HCT116 (cell line): ENCODE data around the gene ART3. TPM values are rescaled to one million over a fixed set of nuclear protein-coding genes. Genes with fewer than 3 reads are reported as not detected.
"Not testable (repeated sequence)": the region's sequence is repeated elsewhere in the genome, so short reads cannot be mapped to it uniquely, and the experiment has no call there.

Source experiments
- ATAC-seq: fragments of 200-7000 bp; cut with Tn5 transposase; 2 replicates; pipeline ENCODE4 v1.9.1; 2020; ENCODE audit warnings: mild to moderate bottlenecking, moderate library complexity
- BruUV-seq: library from RNA; stranded (reverse); fragments of 400-500 nt; replicated peaks from 2 replicates; lab custom pipeline; 2021; lab: Mats Ljungman, UMichigan
- CTCF ChIA-PET: fragments of 300-600 bp; sonication (Branson Sonifier 250); formaldehyde crosslinking; loops from one replicate; lab custom pipeline; 2021; ENCODE audit warnings: antibody characterized with exemption; lab: Charles Lee
- POLR2A ChIA-PET: fragments of 300-600, 350-600 bp; sonication (Branson Sonifier 250); formaldehyde crosslinking; loops from one replicate; lab custom pipeline; 2021; ENCODE audit warnings: antibody characterized with exemption; lab: Charles Lee
- RAD21 ChIA-PET, 2 experiments: fragments of 300-600 bp; sonication (Branson Sonifier 250); formaldehyde crosslinking; loops; one replicate each; lab custom pipeline; 2023; ENCODE audit warnings: low total read pairs in 2 of 2; ENCODE audit not compliant: uncharacterized antibody in 2 of 2, unreplicated experiment in 2 of 2, low non-redundant PET in 1 of 2; lab: Charles Lee
- DNase-seq: peaks from one replicate; pipeline ENCODE4 v3.0.0-alpha.2; 2010; ENCODE audit warnings: low read depth, low spot score
- H2AFZ ChIP-seq: fragments of 200-600 bp; shearing (Covaris generic), sonication (generic); 2 replicates; pipeline ENCODE4 v1.6.1; 2017; ENCODE audit warnings: low read depth, mixed run types, mixed read lengths, antibody characterized with exemption, low read length; ENCODE audit not compliant: poor library complexity, severe bottlenecking
- H3K27ac ChIP-seq: 2 replicates; pipeline ENCODE4 v1.5.1; 2012; ENCODE audit warnings: low read depth, low read length
- H3K27me3 ChIP-seq: fragments of 200-600 bp; sonication (generic); 2 replicates; pipeline ENCODE4 v1.6.1; 2016; ENCODE audit warnings: mixed run types, low read length, mixed read lengths; ENCODE audit not compliant: insufficient read depth
- H3K36me3 ChIP-seq, 2 experiments: fragments of 200-500 bp in 1 of 2; fragments of 200-600 bp in 1 of 2; sonication (Bioruptor generic) in 1 of 2; sonication (generic) in 1 of 2; 2 replicates each; pipeline versions ENCODE4 v1.5.1 to v1.6.1; 2014 to 2016; ENCODE audit warnings: low read length in 2 of 2, inconsistent platforms in 1 of 2, mixed read lengths in 1 of 2, mixed run types in 1 of 2; ENCODE audit not compliant: insufficient read depth in 2 of 2, control insufficient read depth in 1 of 2
- H3K4me1 ChIP-seq, 2 experiments: fragments of 200-600 bp in 1 of 2; sonication (generic) in 1 of 2; 2 replicates each; pipeline versions ENCODE4 v1.5.1 to v1.6.1; 2012 to 2017; ENCODE audit warnings: low read length in 2 of 2, inconsistent platforms in 1 of 2, mild to moderate bottlenecking in 1 of 2, mixed read lengths in 1 of 2, mixed run types in 1 of 2, moderate library complexity in 1 of 2; ENCODE audit not compliant: insufficient read depth in 2 of 2, control insufficient read depth in 1 of 2
- H3K4me2 ChIP-seq: fragments of 200-600 bp; sonication (generic); 2 replicates; pipeline ENCODE4 v1.6.1; 2017; ENCODE audit warnings: mixed run types, low read length, mixed read lengths
- H3K4me3 ChIP-seq, 2 experiments: fragments of 200-600 bp in 1 of 2; sonication (generic) in 1 of 2; replicated peaks in 1 of 2; 2 replicates each; pipeline ENCODE4 v1.5.1; 2011 to 2016; ENCODE audit warnings: low read length in 2 of 2, control low read depth in 1 of 2, low read depth in 1 of 2, mild to moderate bottlenecking in 1 of 2, mixed read lengths in 1 of 2, mixed run types in 1 of 2
- H3K79me2 ChIP-seq: fragments of 200-600 bp; sonication (generic); 2 replicates; pipeline ENCODE4 v1.6.1; 2017; ENCODE audit warnings: mild to moderate bottlenecking, mixed run types, low read length, moderate library complexity, mixed read lengths; ENCODE audit not compliant: insufficient read depth
- H3K9ac ChIP-seq: fragments of 200-600 bp; sonication (generic); 2 replicates; pipeline ENCODE4 v1.6.1; 2016; ENCODE audit warnings: low read length, mixed read lengths
- H3K9me2 ChIP-seq: fragments of 200-600 bp; sonication (generic), shearing (Covaris generic); 2 replicates; pipeline ENCODE4 v1.6.1; 2017; ENCODE audit warnings: mixed run types, mild to moderate bottlenecking, moderate library complexity; ENCODE audit not compliant: insufficient read depth
- H3K9me3 ChIP-seq, 2 experiments: fragments of 200-500 bp in 1 of 2; fragments of 200-600 bp in 1 of 2; sonication (Bioruptor generic) in 1 of 2; sonication (generic) in 1 of 2; 2 replicates each; pipeline ENCODE4 v1.6.1; 2014 to 2017; ENCODE audit warnings: low read length in 2 of 2, mixed read lengths in 2 of 2, inconsistent platforms in 1 of 2, low read depth in 1 of 2, mild to moderate bottlenecking in 1 of 2, mixed run types in 1 of 2, moderate library complexity in 1 of 2; ENCODE audit not compliant: control insufficient read depth in 1 of 2, insufficient read depth in 1 of 2
- H4K20me1 ChIP-seq: fragments of 200-600 bp; sonication (generic), shearing (Covaris generic); 2 replicates; pipeline ENCODE4 v1.6.1; 2017; ENCODE audit warnings: mixed run types, mild to moderate bottlenecking, moderate library complexity; ENCODE audit not compliant: insufficient read depth
- intact Hi-C: fragments of 100-400 bp; cut with micrococcal nuclease; formaldehyde crosslinking; loops from 2 replicates; pipeline ENCODE4 v1.10.0; 2022
- total RNA-seq: library from RNA; stranded (reverse); gene quantifications from one replicate; pipeline ENCODE4 v1.2.1, GENCODE V29; 2021; ENCODE audit not compliant: unreplicated experiment

Gene ART3
- total RNA-seq, 1 experiment from 2014 or later, result not detected

GRCh38 chr4:76042241-76042998, 32.1 kb upstream of the ART3 start:
- intact Hi-C loops, result loop anchor here (1.0 kb wide), 1 partner anchor 8 kb away; no protein-coding TSS in a partner anchor
- CTCF ChIA-PET, H3K79me2 ChIP-seq, H3K27me3 ChIP-seq, H3K36me3 ChIP-seq, ATAC-seq, H2AFZ ChIP-seq, H3K27ac ChIP-seq, H4K20me1 ChIP-seq, H3K9me3 ChIP-seq, DNase-seq, H3K4me2 ChIP-seq, BruUV-seq, RAD21 ChIA-PET, H3K9me2 ChIP-seq, H3K9ac ChIP-seq, H3K4me3 ChIP-seq, H3K4me1 ChIP-seq: not testable (repeated sequence)
- POLR2A ChIA-PET, result interaction anchor here (0.8 kb wide), 1 partner anchor 11 kb away, joined by 3 read pairs; no protein-coding TSS in a partner anchor

- intact Hi-C loops, H4K20me1 ChIP-seq, H3K4me2 ChIP-seq, H3K36me3 ChIP-seq, RAD21 ChIA-PET, H3K79me2 ChIP-seq, H3K9me3 ChIP-seq, DNase-seq, H3K4me1 ChIP-seq, H3K9ac ChIP-seq, H3K4me3 ChIP-seq, ATAC-seq, POLR2A ChIA-PET, BruUV-seq, H2AFZ ChIP-seq, H3K9me2 ChIP-seq, H3K27ac ChIP-seq, CTCF ChIA-PET, H3K27me3 ChIP-seq: not testable (repeated sequence)
Measured at GRCh38 chr4:76043306-76043705, 31.2 kb upstream of the ART3 start.

- ATAC-seq, H3K36me3 ChIP-seq, H4K20me1 ChIP-seq, CTCF ChIA-PET, H3K27me3 ChIP-seq, H3K4me2 ChIP-seq, H2AFZ ChIP-seq, POLR2A ChIA-PET, H3K9me2 ChIP-seq, DNase-seq, H3K79me2 ChIP-seq, BruUV-seq, H3K4me3 ChIP-seq, H3K4me1 ChIP-seq, H3K27ac ChIP-seq, H3K9me3 ChIP-seq, RAD21 ChIA-PET, intact Hi-C loops, H3K9ac ChIP-seq: not testable (repeated sequence)
Measured at GRCh38 chr4:76044686-76045085, 29.8 kb upstream of the ART3 start.

- H3K9ac ChIP-seq, BruUV-seq, H3K36me3 ChIP-seq, RAD21 ChIA-PET, H3K9me3 ChIP-seq, ATAC-seq, CTCF ChIA-PET, H3K4me3 ChIP-seq, DNase-seq, H3K79me2 ChIP-seq, H3K27me3 ChIP-seq, H2AFZ ChIP-seq, POLR2A ChIA-PET, H3K9me2 ChIP-seq, H3K4me2 ChIP-seq, H4K20me1 ChIP-seq, H3K4me1 ChIP-seq, H3K27ac ChIP-seq: not testable (repeated sequence)
- intact Hi-C loops, result loop anchor here (1.0 kb wide), 1 partner anchor 8 kb away; no protein-coding TSS in a partner anchor
Measured at GRCh38 chr4:76049860-76050416, 24.6 kb upstream of the ART3 start.
